ENCODE data around the gene KRTAP3-1.
"Not testable (repeated sequence)": the region's sequence is repeated elsewhere in the genome, so short reads cannot be mapped to it uniquely, and the experiment has no call there.

The KRTAP3-1 gene

DNA sequence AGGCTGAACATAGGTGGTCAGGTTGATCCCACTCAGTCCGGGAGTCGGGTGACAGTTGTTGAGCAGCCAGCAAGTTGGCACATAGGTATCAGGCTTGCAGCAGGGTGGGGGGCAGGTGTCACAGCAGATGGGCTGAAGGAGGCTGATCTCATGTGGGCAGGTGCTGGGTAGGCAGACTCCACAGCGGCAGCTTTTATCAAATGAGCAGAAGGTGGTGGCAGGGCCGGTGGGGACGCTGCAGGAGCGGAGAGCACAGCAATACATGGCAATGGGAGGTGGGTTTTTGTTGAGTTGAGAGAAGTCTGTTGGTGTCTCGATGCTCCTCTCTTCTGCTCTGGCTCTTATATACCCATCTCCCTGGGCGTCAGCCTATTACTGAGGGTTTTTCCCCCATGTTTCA, at the start of gene KRTAP3-1:
KRTAP3-1 (minus strand) TSS at position 318 of the 400 bp plus-strand sequence; CDS start at position 264, 54 bp downstream.
- DNase-seq (ENCODE audit: low read depth), result no peak

GRCh38 chr17:41057547-41057946, 48.6 kb upstream of the KRTAP3-1 start:
- DNase-seq (ENCODE audit: low read depth), result no peak

GRCh38 chr17:41055130-41055529, 46.2 kb upstream of the KRTAP3-1 start, which contains the start of gene KRTAP2-2:
Gene KRTAP2-2, minus strand, starts transcription at chr17:41055230. Its CDS starts 19 bp downstream, at chr17:41055211.
- not testable (repeated sequence) for DNase-seq (ENCODE audit: low read depth)

DNA sequence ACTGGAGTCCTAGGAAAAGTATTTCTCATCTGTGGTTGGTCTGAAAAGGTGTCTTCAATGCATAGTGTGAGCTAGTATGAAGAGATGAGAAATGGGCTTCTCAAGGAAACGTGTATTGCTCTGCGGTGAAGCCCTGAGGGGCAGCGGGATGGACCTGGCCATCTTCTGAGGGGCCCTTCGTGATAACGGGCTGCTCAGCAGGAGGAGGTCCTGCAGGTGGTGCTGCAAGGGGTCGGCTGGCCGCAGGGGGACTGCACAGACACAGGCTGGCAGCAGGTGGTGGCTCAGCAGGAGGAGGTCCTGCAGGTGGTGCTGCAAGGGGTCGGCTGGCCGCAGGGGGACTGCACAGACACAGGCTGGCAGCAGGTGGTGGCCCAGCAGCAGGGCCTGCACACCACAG, 45.6 kb upstream of the KRTAP3-1 start:
- DNase-seq (ENCODE audit: low read depth), result not testable (repeated sequence)

GRCh38 chr17:41054025-41054424, 45.1 kb upstream of the KRTAP3-1 start:
- no peak for DNase-seq (ENCODE audit: low read depth)

DNA sequence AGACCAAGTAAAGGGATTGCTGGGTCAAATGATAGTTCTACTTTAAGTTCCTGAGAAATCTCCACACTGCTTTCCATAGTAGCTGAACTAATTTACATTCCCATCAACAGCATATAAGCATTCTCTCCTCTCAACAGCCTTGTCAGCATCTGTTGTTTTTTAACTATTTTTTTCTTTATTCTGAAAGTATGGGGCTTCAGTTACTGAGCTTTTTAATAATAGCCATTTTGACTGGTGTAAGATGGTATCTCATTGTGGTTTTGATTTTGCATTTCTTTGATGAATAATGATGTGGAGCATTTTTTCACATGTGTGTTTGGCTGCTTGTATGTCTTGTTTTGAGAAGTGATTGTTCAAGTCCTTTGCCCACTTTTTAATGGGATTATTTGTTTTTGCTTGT, 43.6 kb upstream of the KRTAP3-1 start:
- no peak for DNase-seq (ENCODE audit: low read depth)

GRCh38 chr17:41049110-41049509, 40.2 kb upstream of the KRTAP3-1 start:
- DNase-seq (ENCODE audit: low read depth), result no peak

DNA sequence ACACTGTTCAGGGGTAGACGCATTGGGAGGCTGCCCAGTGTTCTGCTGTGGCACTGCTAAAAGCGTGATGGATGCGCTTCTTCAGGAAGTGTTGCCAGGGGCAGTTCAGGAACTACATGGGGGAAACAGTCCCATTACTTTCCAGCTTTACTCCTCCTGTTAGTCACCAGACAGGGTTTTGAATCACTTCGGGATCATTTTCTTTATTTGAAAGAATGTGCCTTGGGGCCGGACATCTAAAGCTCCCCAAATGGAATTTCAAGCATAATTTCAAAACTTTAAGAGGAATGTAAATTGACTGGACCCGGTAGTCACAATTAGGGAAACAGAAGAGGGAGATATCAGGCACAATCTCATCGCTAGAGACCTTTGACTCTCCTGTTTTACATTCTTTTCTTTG, 39.5 kb upstream of the KRTAP3-1 start:
- DNase-seq (ENCODE audit: low read depth), result no peak

DNA sequence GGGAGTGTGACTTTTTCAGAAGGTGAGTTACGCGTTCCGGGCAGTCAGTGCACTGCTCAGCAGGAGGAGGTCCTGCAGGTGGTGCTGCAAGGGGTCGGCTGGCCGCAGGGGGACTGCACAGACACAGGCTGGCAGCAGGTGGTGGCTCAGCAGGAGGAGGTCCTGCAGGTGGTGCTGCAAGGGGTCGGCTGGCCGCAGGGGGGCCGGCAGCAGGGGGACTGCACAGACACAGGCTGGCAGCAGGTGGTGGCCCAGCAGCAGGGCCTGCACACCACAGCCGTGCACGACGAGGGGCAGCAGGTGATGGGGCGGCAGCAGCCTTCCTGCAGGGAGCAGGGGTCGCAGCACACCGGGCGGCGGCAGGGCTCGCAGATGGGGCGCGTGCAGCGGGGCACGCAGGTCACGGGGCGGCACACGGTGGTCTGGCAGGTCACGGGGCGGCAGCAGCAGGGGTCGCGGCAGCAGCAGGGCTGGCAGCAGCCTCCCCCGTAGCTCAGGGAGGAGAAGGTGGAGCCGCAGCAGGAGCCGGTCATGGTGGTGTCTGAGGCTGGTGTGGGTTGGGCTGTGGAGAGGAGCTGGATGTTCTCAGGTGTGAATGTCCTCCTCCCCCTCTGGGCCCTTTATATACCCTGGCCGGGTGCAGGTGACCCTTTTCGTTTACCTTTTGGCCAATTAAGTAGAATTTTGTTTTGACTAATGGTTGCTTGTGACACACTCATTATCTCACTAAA, 38.0 kb upstream of the KRTAP3-1 start, which contains the start of gene KRTAP2-1:
KRTAP2-1 (minus strand) TSS at position 582 of the 731 bp plus-strand sequence; CDS start at position 533, 49 bp downstream.
- DNase-seq (ENCODE audit: low read depth), result not testable (repeated sequence)

GRCh38 chr17:41042953-41043352, 34.0 kb upstream of the KRTAP3-1 start:
- DNase-seq (ENCODE audit: low read depth), result no peak

GRCh38 chr17:41040783-41041571, 32.0 kb upstream of the KRTAP3-1 start, which contains the start of gene KRTAP1-1:
Gene KRTAP1-1, minus strand, starts transcription at chr17:41041450. Its CDS starts 53 bp downstream, at chr17:41041397.
- not testable (repeated sequence) for DNase-seq (ENCODE audit: low read depth)

- DNase-seq (ENCODE audit: low read depth), result no peak
These were observed 29.0 kb upstream of the KRTAP3-1 start for GRCh38 chr17:41037853-41038350.

DNA sequence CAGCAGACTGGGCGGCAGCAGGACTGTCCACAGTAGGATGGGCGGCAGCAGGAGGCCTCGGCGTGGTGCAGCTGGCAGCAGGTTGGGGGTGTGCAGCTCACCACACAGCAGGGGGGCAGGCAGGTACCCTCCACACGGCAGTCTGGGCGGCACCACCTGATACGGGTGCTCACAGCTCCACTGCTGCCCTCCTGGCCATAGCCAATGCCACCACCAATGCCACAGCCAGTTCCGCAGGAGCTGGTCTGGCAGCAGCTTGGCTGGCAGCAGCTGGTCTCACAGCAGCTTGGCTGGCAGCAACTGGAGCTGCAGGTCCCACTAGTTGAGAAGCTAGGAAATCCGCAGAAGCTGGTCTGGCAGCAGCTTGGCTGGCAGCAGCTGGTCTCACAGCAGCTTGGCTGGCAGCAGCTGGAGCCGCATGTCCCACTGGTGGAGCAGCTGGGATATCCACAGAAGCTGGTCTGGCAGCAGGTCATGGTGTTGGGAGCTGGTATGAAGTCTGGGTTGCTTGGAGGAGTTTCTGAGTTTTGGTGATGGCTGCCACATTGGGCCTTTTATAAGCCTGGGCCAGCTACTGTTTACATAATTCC, 25.5 kb upstream of the KRTAP3-1 start, which contains the start of gene KRTAP1-3:
KRTAP1-3 (minus strand) TSS at position 529 of the 590 bp plus-strand sequence; CDS start at position 476, 53 bp downstream.
- not testable (repeated sequence) for DNase-seq (ENCODE audit: low read depth)

- DNase-seq (ENCODE audit: low read depth), result no peak
These were observed 20.8 kb upstream of the KRTAP3-1 start, which contains the start of gene KRTAP1-4 for GRCh38 chr17:41029633-41030245. Gene KRTAP1-4, minus strand, starts transcription at chr17:41030195. Its CDS starts 117 bp downstream, at chr17:41030078.

DNA sequence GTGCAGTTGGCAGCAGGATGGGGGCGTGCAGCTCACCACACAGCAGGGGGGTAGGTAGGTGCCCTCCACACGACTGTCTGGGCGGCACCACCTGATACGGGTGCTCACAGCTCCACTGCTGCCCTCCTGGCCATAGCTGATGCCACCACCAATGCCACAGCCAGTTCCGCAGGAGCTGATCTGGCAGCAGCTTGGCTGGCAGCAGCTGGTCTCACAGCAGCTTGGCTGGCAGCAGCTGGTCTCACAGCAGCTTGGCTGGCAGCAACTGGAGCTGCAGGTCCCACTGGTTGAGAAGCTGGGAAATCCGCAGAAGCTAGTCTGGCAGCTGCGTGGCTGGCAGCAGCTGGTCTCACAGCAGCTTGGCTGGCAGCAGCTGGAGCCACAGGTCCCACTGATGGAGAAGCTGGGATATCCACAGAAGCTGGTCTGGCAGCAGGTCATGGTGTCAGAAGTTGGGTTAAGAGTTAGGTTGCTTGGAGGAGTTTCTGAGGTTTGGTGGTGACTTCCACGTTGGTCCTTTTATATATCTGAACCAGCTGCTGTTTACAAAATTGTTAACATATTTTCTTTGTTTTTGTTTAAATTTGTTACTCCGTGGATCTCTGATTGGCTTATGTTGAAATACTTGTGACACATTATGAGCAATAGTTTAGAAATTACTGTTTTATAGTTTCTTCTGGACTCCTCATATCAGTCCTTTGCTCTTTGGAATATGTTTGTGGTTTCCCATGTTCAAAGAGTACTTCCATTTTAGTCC, 18.0 kb upstream of the KRTAP3-1 start, which contains the start of gene KRTAP1-5:
KRTAP1-5 (minus strand) TSS at position 494 of the 757 bp plus-strand sequence; CDS start at position 441, 53 bp downstream.
- DNase-seq (ENCODE audit: low read depth), result peak; percentile 32

GRCh38 chr17:41024697-41025096, 15.8 kb upstream of the KRTAP3-1 start:
- no peak for DNase-seq (ENCODE audit: low read depth)

DNA sequence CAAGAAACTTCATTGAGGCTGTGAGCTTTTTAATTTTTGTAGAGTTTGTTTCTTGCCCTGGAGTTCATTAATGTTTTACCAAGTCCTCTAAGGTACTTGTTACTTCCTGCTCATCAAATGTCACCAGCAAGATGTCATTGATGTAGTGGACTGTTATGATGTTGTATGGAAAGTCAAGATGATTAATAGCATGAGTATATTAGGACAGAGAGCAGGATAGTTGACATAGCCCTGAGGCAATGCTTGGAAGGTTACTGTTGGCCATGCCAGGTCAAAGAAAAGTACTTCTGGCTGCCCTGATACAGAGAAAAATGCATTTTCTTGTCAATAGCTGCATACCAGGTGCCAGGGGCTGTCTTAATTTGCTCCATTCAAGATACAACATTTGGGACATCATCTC, 11.4 kb upstream of the KRTAP3-1 start:
- no peak for DNase-seq (ENCODE audit: low read depth)

DNA sequence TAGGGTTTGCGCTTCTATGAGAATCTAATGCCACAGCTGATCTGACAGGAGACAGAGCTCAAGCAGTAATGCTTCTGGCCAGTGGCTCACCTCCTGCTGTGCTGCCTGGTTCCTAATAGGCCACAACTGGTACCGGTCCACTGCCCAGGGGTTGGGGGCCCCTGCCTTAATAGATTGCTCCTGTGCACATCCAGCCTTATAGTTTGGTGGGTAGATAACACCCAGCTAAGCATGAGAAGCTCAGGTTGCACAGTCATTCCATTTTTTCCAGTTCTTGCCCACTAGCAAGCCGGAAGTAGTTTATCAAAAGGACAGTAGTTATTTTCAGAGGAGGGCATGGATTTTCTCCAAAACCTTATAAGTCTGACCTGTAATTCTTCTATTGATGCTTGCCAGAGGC, 10.5 kb upstream of the KRTAP3-1 start:
- DNase-seq (ENCODE audit: low read depth), result no peak

GRCh38 chr17:41018541-41018940, 9.6 kb upstream of the KRTAP3-1 start:
- DNase-seq (ENCODE audit: low read depth), result no peak

DNA sequence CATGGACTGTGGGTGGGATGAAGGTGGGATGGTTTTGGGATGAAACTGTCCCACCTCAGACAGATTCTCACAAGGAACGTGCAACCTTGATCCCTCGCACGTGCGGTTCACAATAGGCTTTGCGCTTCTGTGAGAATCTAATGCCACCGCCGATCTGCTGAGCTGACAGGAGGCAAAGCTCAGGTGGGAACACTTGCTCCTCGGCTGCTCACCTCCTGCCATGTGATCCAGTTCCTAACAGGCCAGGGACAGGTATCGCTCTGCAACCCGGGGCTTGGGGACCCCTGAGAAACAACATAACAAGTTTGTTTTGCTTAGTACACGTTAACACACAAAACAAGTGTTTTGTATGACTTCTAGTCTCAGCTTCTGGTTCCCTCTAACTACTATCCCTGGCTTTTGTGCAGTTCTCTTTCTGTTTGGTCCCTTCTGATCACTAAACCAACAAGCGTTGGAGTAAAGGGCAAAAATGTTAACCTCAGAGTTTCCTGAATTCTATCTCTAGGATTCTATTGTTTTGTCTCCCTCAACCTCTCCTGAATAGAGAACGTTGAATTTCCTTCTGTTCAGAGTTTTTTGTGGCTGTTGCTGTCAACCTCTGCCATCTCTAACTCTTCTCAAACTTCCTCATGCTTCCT, 7.8 kb upstream of the KRTAP3-1 start:
- no peak for DNase-seq (ENCODE audit: low read depth)

Data from fibroblast of the conjunctiva (primary cell).